ENCODE measurements around the gene C3orf52.
A peak's percentile ranks its signal among the peaks of the same experiment; 100 is the strongest.

DNA sequence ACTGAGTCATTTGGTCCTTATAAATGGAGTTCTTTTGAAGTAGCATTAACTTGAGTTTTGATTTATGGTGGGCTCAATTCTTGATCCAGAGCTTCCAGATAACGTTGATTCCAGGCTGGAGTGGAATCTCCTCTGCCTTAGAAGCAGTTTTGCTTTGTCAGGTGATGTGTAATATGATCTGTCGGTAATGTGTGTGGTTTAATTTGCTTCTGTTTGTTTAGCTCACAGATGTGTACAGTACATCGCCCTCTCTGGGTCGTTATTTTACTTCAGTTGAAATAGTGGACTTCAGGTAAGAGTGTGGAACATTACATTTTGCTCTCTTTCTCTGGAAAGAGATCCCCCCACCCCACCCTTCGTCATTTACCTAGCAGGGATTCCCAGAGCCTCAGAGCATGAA lies 23.1 kb downstream of the C3orf52 start:
- TF ChIP-seq, protein P1, sequence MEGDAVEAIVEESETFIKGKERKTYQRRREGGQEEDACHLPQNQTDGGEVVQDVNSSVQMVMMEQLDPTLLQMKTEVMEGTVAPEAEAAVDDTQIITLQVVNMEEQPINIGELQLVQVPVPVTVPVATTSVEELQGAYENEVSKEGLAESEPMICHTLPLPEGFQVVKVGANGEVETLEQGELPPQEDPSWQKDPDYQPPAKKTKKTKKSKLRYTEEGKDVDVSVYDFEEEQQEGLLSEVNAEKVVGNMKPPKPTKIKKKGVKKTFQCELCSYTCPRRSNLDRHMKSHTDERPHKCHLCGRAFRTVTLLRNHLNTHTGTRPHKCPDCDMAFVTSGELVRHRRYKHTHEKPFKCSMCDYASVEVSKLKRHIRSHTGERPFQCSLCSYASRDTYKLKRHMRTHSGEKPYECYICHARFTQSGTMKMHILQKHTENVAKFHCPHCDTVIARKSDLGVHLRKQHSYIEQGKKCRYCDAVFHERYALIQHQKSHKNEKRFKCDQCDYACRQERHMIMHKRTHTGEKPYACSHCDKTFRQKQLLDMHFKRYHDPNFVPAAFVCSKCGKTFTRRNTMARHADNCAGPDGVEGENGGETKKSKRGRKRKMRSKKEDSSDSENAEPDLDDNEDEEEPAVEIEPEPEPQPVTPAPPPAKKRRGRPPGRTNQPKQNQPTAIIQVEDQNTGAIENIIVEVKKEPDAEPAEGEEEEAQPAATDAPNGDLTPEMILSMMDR (IDR thresholded peaks at IDR 0.05) = no peak
- peak; percentile 74 for TF ChIP-seq POLR2AphosphoS5 (IDR thresholded peaks at IDR 0.05)
- TF ChIP-seq POLR2A (IDR thresholded peaks at IDR 0.05) = no peak

All from prostate gland (tissue), 2 donors.